GM12872 (cell line): ENCODE data around the gene DPP10.

Experiments used
- CTCF ChIP-seq: IDR thresholded peaks from 3 replicates; pipeline ENCODE4 v1.5.1; 2011; ENCODE audit warnings: low read depth, mild to moderate bottlenecking, low read length, moderate library complexity; ENCODE audit not compliant: insufficient read depth

Gene DPP10

GRCh38 chr2:114436329-114436728, 6.1 kb upstream of the DPP10 start:
- no peak for TF ChIP-seq CTCF

- no peak for TF ChIP-seq CTCF
Observed at GRCh38 chr2:114446571-114446970, 4.1 kb downstream of the DPP10 start.

- TF ChIP-seq CTCF, result no peak
Observed at GRCh38 chr2:114450639-114451038, 8.2 kb downstream of the DPP10 start.

GRCh38 chr2:114456566-114456965, 14.1 kb downstream of the DPP10 start:
- TF ChIP-seq CTCF, result no peak

- TF ChIP-seq CTCF, result no peak
Observed at GRCh38 chr2:114457956-114458355, 15.5 kb downstream of the DPP10 start.

- TF ChIP-seq CTCF, result no peak
Observed at GRCh38 chr2:114461116-114461515, 18.7 kb downstream of the DPP10 start.

- TF ChIP-seq CTCF, result no peak
Observed at GRCh38 chr2:114464961-114465706, 22.7 kb downstream of the DPP10 start.
